Stimulated activated CD8-positive, alpha-beta memory T cell treated with anti-CD3 and anti-CD28 coated beads, Interleukin-12 subunit alpha, Interleukin-12 subunit beta, amount 100 ng/mL, for 24 hours (primary cell): ENCODE data around the gene XPO4.
"Not testable (repeated sequence)": the region's sequence is repeated elsewhere in the genome, so short reads cannot be mapped to it uniquely, and the experiment has no call there.

Experiments
- DNase-seq: peaks from one replicate; pipeline ENCODE4 v3.0.0-alpha.2; 2020; ENCODE audit errors: extremely low read depth

Gene XPO4

DNA sequence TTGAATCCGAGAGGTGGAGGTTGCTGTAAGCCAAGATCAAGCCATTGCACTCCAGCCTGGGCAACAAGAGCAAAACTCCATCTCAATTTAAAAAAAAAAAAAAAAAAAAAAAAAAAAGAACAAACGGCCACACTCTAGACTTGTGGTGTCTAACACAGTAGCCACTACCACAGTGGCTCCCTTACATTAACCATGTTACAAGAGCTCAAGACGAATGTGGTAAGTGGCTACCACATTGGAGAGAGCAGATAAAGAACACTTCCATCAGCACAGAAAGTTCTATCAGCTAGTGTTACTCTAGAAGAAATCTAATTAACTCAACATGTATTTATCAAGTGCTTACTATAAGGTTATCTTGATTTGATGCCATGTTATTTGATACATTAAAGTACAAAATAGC, 11.5 kb downstream of the XPO4 start:
- DNase-seq, result no peak

DNA sequence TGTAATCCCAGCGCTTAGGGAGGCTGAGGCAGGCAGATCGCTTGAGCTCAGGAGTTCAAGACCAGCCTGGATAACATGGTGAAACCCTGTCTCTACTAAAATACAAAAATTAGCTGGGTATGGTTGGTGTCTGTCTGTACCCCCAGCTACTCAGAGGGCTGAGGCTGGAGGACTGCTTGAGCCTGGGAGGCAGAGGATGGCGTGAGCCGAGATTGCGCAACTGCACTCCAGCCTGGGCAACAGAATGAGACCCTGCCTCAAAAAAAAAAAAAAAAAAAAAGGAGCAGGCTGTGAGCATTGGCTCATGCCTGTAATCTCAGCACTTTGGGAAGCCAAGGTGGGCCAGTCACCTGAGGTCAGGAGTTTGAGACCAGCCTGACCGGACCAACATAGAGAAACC, 12.0 kb downstream of the XPO4 start:
- DNase-seq, result not testable (repeated sequence)

GRCh38 chr13:20882206-20882605, 20.3 kb downstream of the XPO4 start:
- DNase-seq, result no peak

- no peak for DNase-seq
Observed at GRCh38 chr13:20877902-20878301, 24.6 kb downstream of the XPO4 start.

DNA sequence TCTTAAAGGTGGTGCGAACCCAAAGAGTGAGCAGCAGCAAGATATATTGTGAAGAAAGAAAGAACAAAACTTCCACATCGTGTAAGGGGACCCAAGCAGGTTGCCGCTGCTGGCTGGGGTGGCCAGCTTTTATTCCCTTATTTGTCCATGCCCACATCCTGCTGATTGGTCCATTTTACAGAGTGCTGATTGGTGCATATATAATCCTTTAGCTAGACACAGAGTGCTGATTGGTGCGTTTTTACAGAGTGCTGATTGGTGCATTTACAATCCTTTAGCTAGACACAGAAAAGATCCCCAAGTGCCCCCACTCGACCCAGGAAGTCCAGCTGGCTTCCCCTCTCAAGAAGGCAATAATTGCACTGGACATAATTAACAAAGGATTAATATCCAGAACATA, 25.7 kb downstream of the XPO4 start:
- not testable (repeated sequence) for DNase-seq

GRCh38 chr13:20874439-20874838, 28.1 kb downstream of the XPO4 start:
- DNase-seq, result not testable (repeated sequence)

DNA sequence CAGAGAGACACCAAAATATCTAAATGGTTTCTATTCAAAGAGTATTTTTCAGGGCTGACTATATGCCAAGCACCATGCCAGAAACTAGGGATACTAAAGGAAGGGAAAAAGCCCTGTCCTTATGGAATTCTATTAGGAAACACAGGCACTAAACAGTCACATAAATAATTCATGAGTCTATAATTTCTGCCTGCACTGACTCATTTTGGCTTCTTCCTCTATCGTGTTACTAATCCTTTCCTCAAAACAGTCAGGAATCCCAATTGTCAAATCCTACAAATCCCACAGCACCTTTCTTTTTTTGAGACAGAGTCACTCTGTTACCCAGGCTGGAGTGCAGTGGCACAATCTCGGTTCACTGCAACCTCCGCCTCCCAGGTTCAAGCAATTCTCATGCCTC, 29.2 kb downstream of the XPO4 start:
- no peak for DNase-seq

DNA sequence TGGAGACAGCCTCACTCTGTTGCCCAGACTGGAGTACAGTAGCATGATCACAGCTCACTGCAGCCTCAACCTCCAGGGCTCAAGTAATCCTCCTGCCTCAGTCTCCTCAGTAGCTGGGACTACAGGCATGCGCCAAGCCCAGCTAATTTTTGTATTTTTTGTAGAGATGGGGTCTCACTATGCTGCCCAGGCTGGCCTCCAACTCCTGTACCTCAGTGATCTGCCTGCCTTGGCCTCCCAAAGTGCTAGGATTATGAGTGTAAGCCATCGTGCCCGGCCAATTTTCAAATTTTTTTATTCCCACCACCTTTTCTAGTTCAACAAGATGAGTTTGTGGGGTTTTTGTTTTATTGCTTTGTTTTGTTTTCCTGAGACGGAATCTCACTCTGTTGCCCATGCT, 31.7 kb downstream of the XPO4 start:
- no peak for DNase-seq

DNA sequence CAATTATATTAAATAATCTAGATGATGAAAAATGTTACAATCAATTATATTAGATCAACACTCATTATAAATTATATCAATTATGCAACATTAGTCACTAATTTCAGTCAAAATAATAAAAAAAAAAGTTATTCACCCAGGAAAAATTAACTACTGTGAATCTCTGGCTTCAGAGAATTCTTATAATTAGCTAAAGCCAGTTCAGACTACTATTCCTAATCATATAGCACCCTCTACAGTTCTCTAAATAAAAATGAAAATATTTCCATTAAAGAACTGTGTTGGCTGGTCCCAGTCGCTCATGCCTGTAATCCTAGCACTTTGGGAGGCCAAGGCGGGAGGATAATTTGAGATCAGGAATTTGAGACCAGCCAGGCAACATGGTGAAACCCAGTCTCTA, 33.0 kb downstream of the XPO4 start:
- DNase-seq, result no peak

DNA sequence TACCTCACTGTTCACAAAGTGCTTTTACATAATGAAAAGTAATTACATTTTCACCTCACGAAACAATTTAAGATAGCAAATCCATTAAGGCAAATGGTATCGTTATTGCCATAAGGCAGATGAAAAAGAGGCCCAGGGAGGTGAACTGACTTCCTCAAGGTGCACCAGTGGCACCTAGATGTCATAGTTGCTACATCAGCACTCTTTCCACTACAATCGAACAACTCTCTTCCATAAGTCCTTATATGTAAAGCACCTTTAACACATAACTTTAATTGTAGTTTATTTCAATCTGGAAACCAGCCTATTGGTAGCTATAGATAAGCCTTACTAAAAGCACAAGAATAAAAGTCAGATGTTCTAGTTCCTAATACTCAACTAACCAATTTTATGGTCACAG, 35.1 kb downstream of the XPO4 start:
- no peak for DNase-seq

- DNase-seq, result not testable (repeated sequence)
Observed at GRCh38 chr13:20861666-20862065, 40.9 kb downstream of the XPO4 start.

- no peak for DNase-seq
Observed at GRCh38 chr13:20860844-20861243, 41.7 kb downstream of the XPO4 start.

- no peak for DNase-seq
Observed at GRCh38 chr13:20856650-20857049, 45.9 kb downstream of the XPO4 start.

DNA sequence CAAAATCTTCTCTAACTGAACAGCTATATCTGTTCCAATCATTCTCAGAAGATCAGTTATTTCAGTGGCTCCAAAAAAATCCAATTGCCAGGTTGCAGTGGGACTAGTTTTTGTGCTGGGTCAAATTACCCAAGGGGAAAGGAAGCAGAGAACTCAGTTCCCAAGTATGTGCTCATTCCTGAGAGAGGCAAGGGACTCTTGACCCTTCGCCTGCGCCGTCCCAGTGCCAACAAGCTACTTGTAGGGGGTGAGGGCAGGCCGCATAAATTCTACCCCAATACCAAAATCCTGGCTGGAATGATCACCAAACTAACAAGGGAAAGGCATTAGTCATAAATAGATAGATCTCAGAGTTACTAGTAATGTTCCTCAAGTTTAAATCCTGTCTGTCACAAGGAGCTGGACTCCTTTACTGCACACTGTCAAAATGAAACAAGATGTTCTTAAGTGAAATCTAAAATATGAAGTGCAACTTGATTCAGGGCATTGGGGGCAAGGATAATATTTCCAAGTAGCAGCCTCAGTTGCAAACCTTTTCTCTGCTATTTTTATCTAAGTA, 50.6 kb downstream of the XPO4 start:
- no peak for DNase-seq

DNA sequence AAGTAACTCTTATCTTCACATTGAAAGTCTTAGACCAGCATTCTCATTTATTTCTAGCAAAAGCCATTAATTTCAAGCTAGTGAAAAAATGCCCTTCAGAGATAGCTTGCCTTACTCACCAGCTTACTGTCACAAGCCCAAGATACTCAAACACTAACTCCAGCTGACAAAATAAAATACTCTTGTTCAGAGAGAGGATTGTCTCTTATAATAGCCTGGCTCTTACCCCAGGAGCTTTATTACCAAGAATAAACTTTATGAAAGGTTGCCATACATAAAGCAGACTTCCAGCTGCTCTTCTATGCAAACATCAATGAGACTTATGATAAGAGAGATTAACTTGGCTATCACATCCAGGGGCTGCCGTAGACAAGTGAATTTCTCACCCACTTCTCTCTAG, 53.6 kb downstream of the XPO4 start:
- DNase-seq, result no peak

DNA sequence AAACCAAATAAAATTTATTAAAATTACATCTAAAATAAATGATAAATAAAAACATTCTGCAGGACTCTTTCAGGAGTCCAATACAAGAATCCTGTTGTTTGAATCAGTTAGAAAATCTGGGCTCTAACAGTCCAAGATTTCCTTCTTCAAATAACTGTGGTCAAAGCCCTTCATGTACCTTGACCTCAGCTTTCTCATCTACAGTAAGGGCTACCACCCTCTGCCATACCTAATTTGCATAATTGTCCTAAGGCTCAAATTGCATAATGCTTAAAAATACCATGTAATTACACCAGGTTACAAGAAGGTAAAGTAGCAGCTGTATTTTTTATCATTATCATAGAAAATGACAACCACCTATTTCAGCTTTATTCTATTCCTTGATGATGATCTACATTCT, 54.3 kb downstream of the XPO4 start:
- DNase-seq, result no peak

GRCh38 chr13:20847296-20847695, 55.2 kb downstream of the XPO4 start:
- DNase-seq, result no peak

GRCh38 chr13:20843166-20843565, 59.4 kb downstream of the XPO4 start:
- no peak for DNase-seq

GRCh38 chr13:20840568-20840967, 62.0 kb downstream of the XPO4 start:
- no peak for DNase-seq

DNA sequence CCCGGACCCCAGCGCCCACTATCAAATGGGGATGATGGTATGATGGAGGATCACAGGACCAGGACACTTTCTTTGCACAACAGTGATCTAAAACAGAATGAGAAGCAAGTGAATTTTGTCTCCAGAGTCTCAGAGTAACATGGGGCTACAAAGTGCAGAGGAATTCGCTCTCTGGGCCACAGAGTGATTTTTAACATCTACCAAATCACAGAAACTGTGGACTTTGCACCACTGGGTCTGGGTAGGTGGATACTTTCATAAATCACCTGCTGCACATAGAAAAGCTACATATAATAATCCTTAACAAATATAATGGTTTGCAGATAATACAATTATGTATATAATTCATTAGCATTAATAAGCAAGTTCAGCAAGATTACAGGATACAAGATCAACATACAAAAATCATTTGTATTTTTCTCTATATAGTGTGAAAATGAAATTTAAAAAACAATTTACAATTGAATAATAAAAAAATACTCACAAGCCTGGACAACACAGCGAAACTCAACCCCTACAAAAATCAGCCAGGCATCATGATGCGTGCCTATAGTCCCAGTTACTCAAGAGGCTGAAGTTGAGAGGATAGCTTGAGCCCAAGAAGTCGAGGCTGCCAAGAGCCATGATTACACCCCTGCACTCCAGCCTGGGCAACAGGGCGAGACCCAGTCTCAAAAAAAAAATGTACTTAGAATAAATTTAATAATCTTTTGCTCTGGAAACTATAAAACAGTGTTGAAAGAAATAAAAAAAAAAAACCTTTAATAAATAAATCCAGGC, 68.5 kb downstream of the XPO4 start:
- DNase-seq, result no peak

- no peak for DNase-seq
Observed at GRCh38 chr13:20832861-20833260, 69.7 kb downstream of the XPO4 start.

DNA sequence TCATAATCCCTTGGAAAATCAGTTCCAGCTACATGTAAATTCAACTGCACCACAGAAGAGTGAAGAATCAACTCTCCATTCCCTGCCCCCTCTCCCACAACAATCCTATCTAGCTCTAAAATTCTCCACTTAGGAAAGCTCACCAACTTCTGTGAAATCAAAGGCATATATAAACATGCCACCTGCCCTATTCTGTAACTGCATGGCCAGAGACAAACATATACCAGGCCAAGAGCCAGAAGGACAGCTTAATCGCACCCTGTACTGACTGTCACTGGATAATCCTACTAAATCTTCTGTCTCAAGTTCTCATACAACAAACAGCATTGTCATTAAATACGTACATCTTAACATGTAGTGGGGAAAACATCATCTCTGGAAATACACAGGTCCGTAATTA, 70.6 kb downstream of the XPO4 start:
- DNase-seq, result no peak

- DNase-seq, result no peak
Observed at GRCh38 chr13:20831254-20831653, 71.3 kb downstream of the XPO4 start.
